Adrenal gland (tissue), 12 donors: Measurements from ENCODE around the gene GRAP2. TPM values are rescaled to one million over a fixed set of nuclear protein-coding genes. Genes with fewer than 3 reads are reported as not detected.
"Not testable (repeated sequence)": the region's sequence is repeated elsewhere in the genome, so short reads cannot be mapped to it uniquely, and the experiment has no call there.

Source experiments
- DNase-seq, 7 donors: peaks; one replicate each; pipeline ENCODE4 v3.0.0-alpha.2; 2019 to 2020
- H3K27ac ChIP-seq, 5 donors: fragments of 200-600 bp; sonication (generic) in 4 of 5; 1 replicate in 3 of 5; 2 replicates in 2 of 5; pipeline versions ENCODE4 v1.5.1 to v1.8.0; 2016 to 2020; ENCODE audit warnings: mild to moderate bottlenecking in 1 of 5
- H3K27me3 ChIP-seq: fragments of 200-600 bp; 2 replicates; pipeline ENCODE4 v1.8.0; 2021
- H3K36me3 ChIP-seq, 2 donors: fragments of 200-600 bp; replicated peaks in 1 of 2; 1 replicate in 1 of 2; 2 replicates in 1 of 2; pipeline versions ENCODE4 v1.5.1 to v1.8.0; 2018 to 2022
- H3K4me1 ChIP-seq, 2 donors: fragments of 200-600 bp; replicated peaks in 1 of 2; 1 replicate in 1 of 2; 2 replicates in 1 of 2; pipeline versions ENCODE4 v1.5.1 to v1.8.0; 2018 to 2021
- H3K4me3 ChIP-seq, 4 donors: fragments of 200-600 bp; sonication (generic) in 3 of 4; one replicate each; pipeline ENCODE4 v1.5.1; 2016 to 2018
- H3K9me3 ChIP-seq, 3 donors: fragments of 200-600 bp; sonication (generic) in 1 of 3; replicated peaks in 1 of 3; 1 replicate in 2 of 3; 2 replicates in 1 of 3; pipeline versions ENCODE4 v1.5.1 to v1.8.0; 2016 to 2021
- CTCF ChIP-seq, 6 experiments: fragments of 450-650 bp in 4 of 6; fragments of 200-600 bp in 2 of 6; sonication (generic) in 1 of 6; IDR thresholded peaks; 1 replicate in 5 of 6; 2 replicates in 1 of 6; pipeline versions ENCODE4 v1.5.1 to v1.8.0; 2016 to 2021; ENCODE audit warnings: antibody characterized with exemption in 6 of 6, mild to moderate bottlenecking in 2 of 6, moderate library complexity in 1 of 6
- POLR2A ChIP-seq, 2 donors: fragments of 450-650 bp; IDR thresholded peaks; one replicate each; pipeline ENCODE4 v1.6.1; 2017; ENCODE audit warnings: antibody characterized with exemption in 2 of 2, mild to moderate bottlenecking in 2 of 2, moderate library complexity in 1 of 2
- WGBS, 4 donors: extraction: QIAGEN DNeasy Blood & Tissue Kit in 2 of 4; methylation state at CpG; one replicate each; pipeline versions ENCODE4 v1.1.5 to v1.1.7; 2013 to 2017; 5-methylcytosine and 5-hydroxymethylcytosine counted together
- intact Hi-C, 2 donors: fragments of 100-400 bp; cut with DNase I; formaldehyde crosslinking; loops; one replicate each; pipeline versions ENCODE4 v1.14.1 to v1.15.0; 2022 to 2023
- polyA plus RNA-seq, 3 donors: library from polyadenylated mRNA; stranded (reverse); fragments of 200-250 nt in 2 of 3; fragments of 350-450 nt in 1 of 3; fragmentation: Illumina TruSeq in 1 of 3; extraction: RNeasy Lipid Tissue Mini Kit (QIAGEN cat#74804) in 1 of 3; gene quantifications; one replicate each; pipeline ENCODE4 v1.2.3, GENCODE V29; 2013 to 2014
- total RNA-seq, 9 donors: library from RNA; depleted of rRNA in 4 of 9; stranded (reverse); fragments of >200 nt in 4 of 9; fragments of 120-200 nt in 1 of 9; fragmentation: NEBNext Ultra II Directional in 1 of 9; extraction: Animal tissue kit (Norgen Biotek cat#: 25700) in 1 of 9; gene quantifications; one replicate each; pipeline versions ENCODE4 v1.1.0 to v1.2.4, GENCODE V29; 2013 to 2023
- donor health status: healthy with polysubstance abuse.
- donor health status: Bipolar disorder and iron deficiency.
- donor health status: DM: yes; HTN: yes; CAD: no.
- donor health status: DM: no; HTN: no; CAD: no.
- donor health status: DM: no; HTN: no; CAD: no.
- donor health status: DM: yes; HTN: yes; CAD: no.

GRAP2 gene
- total and polyA plus RNA-seq, 12 donors = 0.28 to 1.7 (median 0.61) TPM; not detected in 1

- no peaks in the 10 kb centered on the region for H3K27me3 ChIP-seq
- H3K36me3 ChIP-seq = no peaks in the 10 kb centered on the region
- H3K4me1 ChIP-seq = no peaks in the 10 kb centered on the region
- H3K4me3 ChIP-seq = no peak overlapping the region
- intact Hi-C loops = no loop called here
- no peak for DNase-seq
- no peaks in the 10 kb centered on the region for H3K9me3 ChIP-seq
- no peak overlapping the region for H3K27ac ChIP-seq
- TF ChIP-seq CTCF (IDR thresholded peaks at IDR 0.05) (no peak), POLR2A (IDR thresholded peaks at IDR 0.05) (no peak)
Observed at GRCh38 chr22:39880722-39881121, 20.2 kb upstream of the GRAP2 start.

- no peak overlapping the region for H3K27ac ChIP-seq
- no peak overlapping the region for H3K4me3 ChIP-seq
- DNase-seq = no peak
- TF ChIP-seq CTCF (IDR thresholded peaks at IDR 0.05) (no peak), POLR2A (IDR thresholded peaks at IDR 0.05) (no peak)
- WGBS, 4 donors = 74 to 83% (median 77%) methylated on average over 1 of the region's 1 CpG
- intact Hi-C loops = no loop called here
- no peaks in the 10 kb centered on the region for H3K36me3 ChIP-seq
- H3K4me1 ChIP-seq = no peaks in the 10 kb centered on the region
- H3K27me3 ChIP-seq = no peaks in the 10 kb centered on the region
- no peaks in the 10 kb centered on the region for H3K9me3 ChIP-seq
Observed at GRCh38 chr22:39883057-39883456, 17.8 kb upstream of the GRAP2 start.

- DNase-seq, H3K4me1 ChIP-seq, H3K4me3 ChIP-seq, H3K9me3 ChIP-seq, intact Hi-C loops, H3K27me3 ChIP-seq, H3K36me3 ChIP-seq, H3K27ac ChIP-seq: not testable (repeated sequence)
- 75 to 97% (median 92%) methylated on average over 3 of the region's 3 CpGs for whole genome bisulfite sequencing, 4 donors
Observed at GRCh38 chr22:39889924-39890323, 11.0 kb upstream of the GRAP2 start.

GRCh38 chr22:39893526-39893925, 7.4 kb upstream of the GRAP2 start, which contains the start of gene ENTHD1:
Gene ENTHD1 (minus strand): TSS chr22:39893760. CDS start chr22:39887748, 6,012 bp downstream.
- no peak for TF ChIP-seq POLR2A (IDR thresholded peaks at IDR 0.05)
- no peak for TF ChIP-seq CTCF (IDR thresholded peaks at IDR 0.05)
- intact Hi-C loops = no loop called here
- H3K9me3 ChIP-seq = no peaks in the 10 kb centered on the region
- H3K36me3 ChIP-seq = no peaks in the 10 kb centered on the region
- no peaks in the 10 kb centered on the region for H3K27me3 ChIP-seq
- H3K4me1 ChIP-seq = no peaks in the 10 kb centered on the region
- DNase-seq = no peak
- 75 to 83% (median 79%) methylated on average over 12 to 20 of the region's 20 CpGs for WGBS, 4 donors
- H3K27ac ChIP-seq = no peak within 1 kb of the TSS
- H3K4me3 ChIP-seq = no peak within 1 kb of the TSS

- Histone ChIP-seq H3K36me3 (no peaks in the 10 kb centered on the region), H3K4me3 (no peak overlapping the region), H3K27me3 (no peaks in the 10 kb centered on the region), H3K9me3 (no peaks in the 10 kb centered on the region), H3K4me1 (no peaks in the 10 kb centered on the region), H3K27ac (no peak overlapping the region)
- no peak for DNase-seq
- WGBS, 4 donors = 47 to 62% (median 53%) methylated on average over 7 of the region's 7 CpGs
- intact Hi-C loops = no loop called here
- TF ChIP-seq POLR2A (IDR thresholded peaks at IDR 0.05) (no peak), CTCF (IDR thresholded peaks at IDR 0.05) (no peak)
Observed at GRCh38 chr22:39894554-39895092, 6.3 kb upstream of the GRAP2 start.
